Stomach (tissue), 9 donors: Measurements from ENCODE around the gene PFKP. TPM values are rescaled to one million over a fixed set of nuclear protein-coding genes. Genes with fewer than 3 reads are reported as not detected.

Experiments
- DNase-seq, 2 donors: peaks; one replicate each; pipeline versions ENCODE4 v3.0.0 to v3.0.0-alpha.2; 2013 to 2019
- H3K27ac ChIP-seq, 5 donors: fragments of 200-600 bp in 4 of 5; sonication (generic) in 4 of 5; one replicate each; pipeline ENCODE4 v1.5.1; 2013 to 2019; ENCODE audit warnings: mild to moderate bottlenecking in 1 of 5, moderate library complexity in 1 of 5
- H3K27me3 ChIP-seq, 3 donors: fragments of 200-600 bp; sonication (generic); one replicate each; pipeline ENCODE4 v1.5.1; 2017 to 2019; ENCODE audit warnings: mixed run types in 1 of 3
- H3K36me3 ChIP-seq, 4 donors: fragments of 200-600 bp; sonication (generic); 1 replicate in 3 of 4; 2 replicates in 1 of 4; pipeline ENCODE4 v1.5.1; 2016 to 2019
- H3K4me1 ChIP-seq, 4 donors: fragments of 200-600 bp; sonication (generic); one replicate each; pipeline ENCODE4 v1.5.1; 2016 to 2019
- H3K4me3 ChIP-seq, 4 donors: fragments of 200-600 bp; sonication (generic) in 3 of 4; one replicate each; pipeline ENCODE4 v1.5.1; 2016 to 2019; ENCODE audit warnings: mild to moderate bottlenecking in 1 of 4
- H3K9me3 ChIP-seq, 4 donors: fragments of 200-600 bp; sonication (generic); one replicate each; pipeline ENCODE4 v1.5.1; 2016 to 2019
- EP300 ChIP-seq: sonication (generic); formaldehyde crosslinking; IDR thresholded peaks from one replicate; pipeline ENCODE4 v1.6.1; 2017; ENCODE audit warnings: antibody characterized with exemption
- POLR2A ChIP-seq, 4 donors: fragments of 450-650 bp; IDR thresholded peaks; one replicate each; pipeline ENCODE4 v1.6.1; 2016; ENCODE audit warnings: antibody characterized with exemption in 4 of 4, control low read depth in 2 of 4, mild to moderate bottlenecking in 1 of 4, moderate library complexity in 1 of 4
- POLR2AphosphoS5 ChIP-seq, 3 donors: sonication (generic); formaldehyde crosslinking; IDR thresholded peaks; one replicate each; pipeline ENCODE4 v1.6.1; 2016; ENCODE audit warnings: antibody characterized with exemption in 3 of 3
- WGBS, 5 donors: extraction: QIAGEN DNeasy Blood & Tissue Kit in 3 of 5; methylation state at CpG; one replicate each; pipeline versions ENCODE4 v1.1.5 to v1.1.7; 2013 to 2018; 5-methylcytosine and 5-hydroxymethylcytosine counted together
- intact Hi-C: fragments of 100-400 bp; cut with DNase I; formaldehyde crosslinking; loops from one replicate; pipeline ENCODE4 v1.15.1; 2023; ENCODE audit warnings: low total_unique reads
- polyA plus RNA-seq, 3 donors: library from polyadenylated mRNA; stranded (reverse); fragments of 200-250 nt; gene quantifications; one replicate each; pipeline ENCODE4 v1.2.3, GENCODE V29; 2013
- total RNA-seq, 5 donors: library from RNA; depleted of rRNA; stranded (reverse); fragments of >200 nt; gene quantifications; one replicate each; pipeline versions ENCODE4 v1.1.0 to v1.2.3, GENCODE V29; 2014 to 2016
- TF ChIP-seq, protein P1 (sequence below), 7 experiments: fragments of 450-650 bp in 4 of 7; fragments of 200-600 bp in 3 of 7; sonication (generic) in 3 of 7; IDR thresholded peaks; one replicate each; pipeline ENCODE4 v1.5.1; 2016 to 2019; ENCODE audit warnings: antibody characterized with exemption in 7 of 7, control low read depth in 2 of 7, mild to moderate bottlenecking in 1 of 7
- donor health status: healthy with polysubstance abuse.
- donor health status: Bipolar disorder and iron deficiency.
- donor health status: healthy.

PFKP gene
- total and polyA plus RNA-seq, 8 donors, result 11.2 to 155 (median 29.4) TPM

DNA sequence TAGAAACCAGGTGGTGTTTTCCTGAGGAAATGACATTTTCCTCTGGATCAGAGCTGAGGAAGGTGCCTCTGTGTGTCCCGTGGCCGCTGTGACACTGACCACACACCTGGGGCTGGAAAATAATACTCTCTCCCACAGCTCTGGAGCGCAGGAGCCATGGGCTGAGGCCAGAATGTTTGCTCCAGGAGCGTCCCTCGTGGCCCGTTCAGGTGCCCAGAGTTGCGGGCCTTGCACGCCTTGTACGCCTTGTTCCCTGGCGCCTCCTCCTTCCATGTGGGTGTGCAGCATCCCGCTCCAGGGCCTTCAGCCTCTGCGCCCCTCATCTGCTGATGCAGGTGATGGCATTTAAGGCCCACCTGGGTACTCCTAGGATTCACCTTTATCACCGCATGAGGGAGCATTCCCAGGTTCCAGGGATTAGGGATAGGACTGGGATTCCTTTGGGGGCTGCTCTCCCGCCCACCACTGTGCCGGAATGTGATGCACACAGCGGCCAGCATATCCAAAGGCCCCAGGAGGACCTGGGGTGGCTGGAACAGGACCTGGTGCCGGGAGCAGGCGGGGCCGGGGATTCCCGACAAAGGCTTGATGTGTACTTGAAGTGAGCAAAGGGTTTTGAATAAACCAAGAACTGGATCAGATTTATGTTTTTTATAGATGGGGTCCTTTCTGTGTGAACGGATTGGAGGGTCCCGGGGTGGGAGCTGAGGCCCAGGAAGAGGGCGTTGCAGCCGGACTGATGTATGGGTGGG, 61.2 kb downstream of the PFKP start:
- no peak for DNase-seq
- H3K27me3 ChIP-seq, result no peaks in the 10 kb centered on the region
- intact Hi-C loops, result no loop called here

DNA sequence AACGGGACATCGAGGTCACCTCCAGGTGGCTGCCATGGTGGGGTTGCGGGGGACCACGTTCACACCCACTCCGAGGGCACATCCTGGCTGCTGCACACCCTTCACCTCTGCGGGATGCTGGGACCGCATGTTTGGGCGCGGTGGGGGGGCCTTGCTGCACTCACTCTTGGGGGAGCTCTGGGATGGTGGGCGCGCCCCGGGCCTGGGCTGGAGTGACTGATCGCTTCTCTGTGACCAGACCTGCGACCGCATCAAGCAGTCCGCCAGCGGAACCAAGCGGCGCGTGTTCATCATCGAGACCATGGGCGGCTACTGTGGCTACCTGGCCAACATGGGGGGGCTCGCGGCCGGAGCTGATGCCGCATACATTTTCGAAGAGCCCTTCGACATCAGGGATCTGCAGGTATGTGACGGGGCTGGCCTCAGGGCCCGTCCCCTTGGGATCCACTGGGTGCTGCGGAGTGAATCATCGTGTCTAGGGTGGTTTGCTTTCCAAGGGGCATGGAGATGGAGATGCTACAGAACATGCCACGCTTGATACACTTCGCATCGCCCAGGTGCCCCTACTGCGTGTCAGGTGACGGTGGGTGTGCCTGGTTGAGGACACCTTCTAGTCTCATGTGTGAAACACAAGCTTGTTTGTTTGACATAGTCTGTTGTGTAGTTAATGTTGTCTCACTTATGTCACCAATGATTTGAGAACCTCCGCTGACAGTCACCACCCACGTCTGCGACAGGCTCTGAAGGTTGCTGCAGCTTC, 62.4 kb downstream of the PFKP start:
- TF ChIP-seq, protein P1, sequence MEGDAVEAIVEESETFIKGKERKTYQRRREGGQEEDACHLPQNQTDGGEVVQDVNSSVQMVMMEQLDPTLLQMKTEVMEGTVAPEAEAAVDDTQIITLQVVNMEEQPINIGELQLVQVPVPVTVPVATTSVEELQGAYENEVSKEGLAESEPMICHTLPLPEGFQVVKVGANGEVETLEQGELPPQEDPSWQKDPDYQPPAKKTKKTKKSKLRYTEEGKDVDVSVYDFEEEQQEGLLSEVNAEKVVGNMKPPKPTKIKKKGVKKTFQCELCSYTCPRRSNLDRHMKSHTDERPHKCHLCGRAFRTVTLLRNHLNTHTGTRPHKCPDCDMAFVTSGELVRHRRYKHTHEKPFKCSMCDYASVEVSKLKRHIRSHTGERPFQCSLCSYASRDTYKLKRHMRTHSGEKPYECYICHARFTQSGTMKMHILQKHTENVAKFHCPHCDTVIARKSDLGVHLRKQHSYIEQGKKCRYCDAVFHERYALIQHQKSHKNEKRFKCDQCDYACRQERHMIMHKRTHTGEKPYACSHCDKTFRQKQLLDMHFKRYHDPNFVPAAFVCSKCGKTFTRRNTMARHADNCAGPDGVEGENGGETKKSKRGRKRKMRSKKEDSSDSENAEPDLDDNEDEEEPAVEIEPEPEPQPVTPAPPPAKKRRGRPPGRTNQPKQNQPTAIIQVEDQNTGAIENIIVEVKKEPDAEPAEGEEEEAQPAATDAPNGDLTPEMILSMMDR (IDR thresholded peaks at IDR 0.05), result no peak
- TF ChIP-seq POLR2A (IDR thresholded peaks at IDR 0.05) (no peak), POLR2AphosphoS5 (IDR thresholded peaks at IDR 0.05) (no peak), EP300 (no peak)
- WGBS, 5 donors, result 90 to 97% (median 94%) methylated on average over 17 to 40 of the region's 40 CpGs
- Histone ChIP-seq H3K4me1 (peaks cover 0 to 11% (median 2%) of the 10 kb centered on the region in 4 donors), H3K4me3 (no peak overlapping the region), H3K9me3 (peaks cover 0 to 8% (median 2%) of the 10 kb centered on the region in 4 donors), H3K27ac (no peak overlapping the region), H3K27me3 (no peaks in the 10 kb centered on the region), H3K36me3 (peaks cover 23 to 88% (median 64%) of the 10 kb centered on the region in 4 donors)
- DNase-seq, result no peak
- intact Hi-C loops, result no loop called here

More for the DNA sequence above, 61.2 kb downstream of the PFKP start:
- H3K4me1 ChIP-seq, result peaks cover 0 to 11% (median 2%) of the 10 kb centered on the region in 4 donors
- H3K4me3 ChIP-seq, result no peak overlapping the region
- H3K9me3 ChIP-seq, result peaks cover 0 to 8% (median 2%) of the 10 kb centered on the region in 4 donors
- TF ChIP-seq POLR2A (IDR thresholded peaks at IDR 0.05) (no peak), EP300 (no peak), POLR2AphosphoS5 (IDR thresholded peaks at IDR 0.05) (no peak)
- TF ChIP-seq, protein P1 (IDR thresholded peaks at IDR 0.05), result no peak
- H3K27ac ChIP-seq, result no peak overlapping the region
- 91 to 96% (median 95%) methylated on average over 20 to 24 of the region's 24 CpGs for WGBS, 5 donors
- H3K36me3 ChIP-seq, result peaks cover 16 to 88% (median 64%) of the 10 kb centered on the region in 4 donors

DNA sequence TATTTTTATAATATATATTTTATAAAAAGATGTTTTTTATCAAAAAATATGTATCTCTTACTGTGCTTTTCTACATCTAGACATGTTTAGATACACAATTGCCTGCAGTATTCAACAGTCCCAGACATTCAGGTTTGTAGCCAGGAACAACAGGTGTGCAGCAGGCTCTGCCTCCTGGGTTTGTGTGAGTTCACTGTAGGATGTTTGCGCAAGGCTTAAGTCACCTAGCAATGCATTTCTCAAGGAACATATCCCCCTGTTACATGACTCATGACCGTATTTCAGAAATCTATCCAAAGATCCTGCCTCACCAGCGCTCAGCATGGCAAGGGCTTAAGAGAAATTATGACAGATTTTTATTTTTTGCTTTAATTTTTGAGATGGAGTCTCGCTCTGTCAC, 63.8 kb downstream of the PFKP start:
- Histone ChIP-seq H3K27me3 (no peaks in the 10 kb centered on the region), H3K27ac (no peak overlapping the region), H3K9me3 (peaks cover 0 to 8% (median 2%) of the 10 kb centered on the region in 4 donors), H3K4me3 (no peak overlapping the region), H3K4me1 (peaks cover 0 to 11% (median 4%) of the 10 kb centered on the region in 4 donors), H3K36me3 (peaks cover 26 to 88% (median 68%) of the 10 kb centered on the region in 4 donors)
- TF ChIP-seq, protein P1 (IDR thresholded peaks at IDR 0.05), result no peak
- no peak for TF ChIP-seq POLR2A (IDR thresholded peaks at IDR 0.05)
- peak in 1 of 3 donors; percentile 8 for TF ChIP-seq POLR2AphosphoS5 (IDR thresholded peaks at IDR 0.05)
- TF ChIP-seq EP300, result no peak
- 64 to 78% (median 73%) methylated on average over 4 of the region's 4 CpGs for WGBS, 5 donors
- DNase-seq, result peak in 1 of 2 donors; percentile 87
- intact Hi-C loops, result no loop called here
